Stomach (tissue), 9 donors: Measurements from ENCODE around the gene ACVR1. TPM values are rescaled to one million over a fixed set of nuclear protein-coding genes. Genes with fewer than 3 reads are reported as not detected.

Experiments used
- DNase-seq, 2 donors: peaks; one replicate each; pipeline versions ENCODE4 v3.0.0 to v3.0.0-alpha.2; 2013 to 2019
- H3K27ac ChIP-seq, 5 donors: fragments of 200-600 bp in 4 of 5; sonication (generic) in 4 of 5; one replicate each; pipeline ENCODE4 v1.5.1; 2013 to 2019; ENCODE audit warnings: mild to moderate bottlenecking in 1 of 5, moderate library complexity in 1 of 5
- H3K27me3 ChIP-seq, 3 donors: fragments of 200-600 bp; sonication (generic); one replicate each; pipeline ENCODE4 v1.5.1; 2017 to 2019; ENCODE audit warnings: mixed run types in 1 of 3
- H3K36me3 ChIP-seq, 4 donors: fragments of 200-600 bp; sonication (generic); 1 replicate in 3 of 4; 2 replicates in 1 of 4; pipeline ENCODE4 v1.5.1; 2016 to 2019
- H3K4me1 ChIP-seq, 4 donors: fragments of 200-600 bp; sonication (generic); one replicate each; pipeline ENCODE4 v1.5.1; 2016 to 2019
- H3K4me3 ChIP-seq, 4 donors: fragments of 200-600 bp; sonication (generic) in 3 of 4; one replicate each; pipeline ENCODE4 v1.5.1; 2016 to 2019; ENCODE audit warnings: mild to moderate bottlenecking in 1 of 4
- H3K9me3 ChIP-seq, 4 donors: fragments of 200-600 bp; sonication (generic); one replicate each; pipeline ENCODE4 v1.5.1; 2016 to 2019
- CTCF ChIP-seq, 7 experiments: fragments of 450-650 bp in 4 of 7; fragments of 200-600 bp in 3 of 7; sonication (generic) in 3 of 7; IDR thresholded peaks; one replicate each; pipeline ENCODE4 v1.5.1; 2016 to 2019; ENCODE audit warnings: antibody characterized with exemption in 7 of 7, control low read depth in 2 of 7, mild to moderate bottlenecking in 1 of 7
- EP300 ChIP-seq: sonication (generic); formaldehyde crosslinking; IDR thresholded peaks from one replicate; pipeline ENCODE4 v1.6.1; 2017; ENCODE audit warnings: antibody characterized with exemption
- POLR2A ChIP-seq, 4 donors: fragments of 450-650 bp; IDR thresholded peaks; one replicate each; pipeline ENCODE4 v1.6.1; 2016; ENCODE audit warnings: antibody characterized with exemption in 4 of 4, control low read depth in 2 of 4, mild to moderate bottlenecking in 1 of 4, moderate library complexity in 1 of 4
- POLR2AphosphoS5 ChIP-seq, 3 donors: sonication (generic); formaldehyde crosslinking; IDR thresholded peaks; one replicate each; pipeline ENCODE4 v1.6.1; 2016; ENCODE audit warnings: antibody characterized with exemption in 3 of 3
- WGBS, 5 donors: extraction: QIAGEN DNeasy Blood & Tissue Kit in 3 of 5; methylation state at CpG; one replicate each; pipeline versions ENCODE4 v1.1.5 to v1.1.7; 2013 to 2018; 5-methylcytosine and 5-hydroxymethylcytosine counted together
- intact Hi-C: fragments of 100-400 bp; cut with DNase I; formaldehyde crosslinking; loops from one replicate; pipeline ENCODE4 v1.15.1; 2023; ENCODE audit warnings: low total_unique reads
- polyA plus RNA-seq, 3 donors: library from polyadenylated mRNA; stranded (reverse); fragments of 200-250 nt; gene quantifications; one replicate each; pipeline ENCODE4 v1.2.3, GENCODE V29; 2013
- total RNA-seq, 5 donors: library from RNA; depleted of rRNA; stranded (reverse); fragments of >200 nt; gene quantifications; one replicate each; pipeline versions ENCODE4 v1.1.0 to v1.2.3, GENCODE V29; 2014 to 2016
- donor health status: healthy with polysubstance abuse.
- donor health status: Bipolar disorder and iron deficiency.
- donor health status: healthy.

Gene ACVR1
- total and polyA plus RNA-seq, 8 donors: 2.3 to 32.1 (median 5.6) TPM

- no peak for TF ChIP-seq POLR2A (IDR thresholded peaks at IDR 0.05)
- TF ChIP-seq EP300: no peak
- TF ChIP-seq CTCF (IDR thresholded peaks at IDR 0.05): no peak
- H3K36me3 ChIP-seq: peaks cover 0 to 33% (median 21%) of the 10 kb centered on the region in 4 donors
- no peak for DNase-seq
- no peaks in the 10 kb centered on the region for H3K27me3 ChIP-seq
- no peak overlapping the region for H3K4me3 ChIP-seq
- intact Hi-C loops: no loop called here
- no peak overlapping the region for H3K27ac ChIP-seq
- H3K9me3 ChIP-seq: no peaks in the 10 kb centered on the region
- WGBS, 5 donors: 85 to 96% (median 88%) methylated on average over 2 of the region's 2 CpGs
- peaks cover 0 to 6% (median 4%) of the 10 kb centered on the region in 4 donors for H3K4me1 ChIP-seq
Observed at GRCh38 chr2:157743051-157743450, 133.1 kb downstream of the ACVR1 start.

DNA sequence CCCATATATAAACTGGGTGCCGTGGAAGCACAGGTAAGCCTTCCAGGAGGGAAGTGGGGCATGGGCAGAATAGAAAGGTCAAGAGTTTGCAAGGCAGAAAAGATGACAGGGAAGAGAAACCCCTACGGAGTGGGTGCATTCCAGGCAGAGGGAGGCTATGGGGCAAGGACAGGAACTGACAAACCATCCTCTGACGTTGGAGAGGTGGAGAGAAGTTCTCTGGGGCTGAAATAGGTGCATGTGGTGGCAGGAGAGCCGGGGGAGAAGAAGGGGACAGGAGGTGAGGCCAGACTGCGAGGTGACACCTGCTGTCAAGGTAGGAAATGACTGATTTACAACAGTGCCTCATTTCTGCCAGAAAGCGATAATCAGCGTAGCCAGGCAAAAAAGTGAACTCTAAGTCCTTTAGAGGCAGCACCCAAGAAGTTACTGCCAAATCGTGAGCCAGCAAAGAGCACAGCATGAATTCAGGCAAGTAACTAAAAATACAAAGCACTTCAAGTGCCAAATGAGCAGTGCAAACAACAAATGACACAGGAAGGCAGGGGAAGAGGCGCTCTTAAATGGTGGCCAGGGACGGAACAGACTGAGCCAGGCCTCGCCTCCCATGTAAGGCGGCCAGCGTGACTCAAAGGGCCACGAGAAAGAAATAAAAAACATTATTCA lies 134.2 kb downstream of the ACVR1 start:
- WGBS, 5 donors: 89 to 97% (median 94%) methylated on average over 14 of the region's 14 CpGs
- Histone ChIP-seq H3K27ac (no peak overlapping the region), H3K9me3 (no peaks in the 10 kb centered on the region), H3K36me3 (peaks cover 3 to 44% (median 32%) of the 10 kb centered on the region in 4 donors), H3K4me3 (no peak overlapping the region), H3K4me1 (no peaks in the 10 kb centered on the region), H3K27me3 (no peaks in the 10 kb centered on the region)
- intact Hi-C loops: no loop called here
- TF ChIP-seq EP300 (no peak), POLR2AphosphoS5 (IDR thresholded peaks at IDR 0.05) (no peak), CTCF (IDR thresholded peaks at IDR 0.05) (no peak), POLR2A (IDR thresholded peaks at IDR 0.05) (no peak)
- DNase-seq: no peak

GRCh38 chr2:157737656-157738055 lies 138.5 kb downstream of the ACVR1 start:
- H3K4me1 ChIP-seq: no peaks in the 10 kb centered on the region
- 78 to 94% (median 89%) methylated on average over 2 of the region's 2 CpGs for WGBS, 5 donors
- no peak for DNase-seq
- no peak overlapping the region for H3K27ac ChIP-seq
- no peaks in the 10 kb centered on the region for H3K9me3 ChIP-seq
- H3K36me3 ChIP-seq: peaks cover 13 to 74% (median 66%) of the 10 kb centered on the region in 4 donors
- H3K4me3 ChIP-seq: no peak overlapping the region
- TF ChIP-seq CTCF (IDR thresholded peaks at IDR 0.05) (no peak), POLR2A (IDR thresholded peaks at IDR 0.05) (no peak)
- no peaks in the 10 kb centered on the region for H3K27me3 ChIP-seq
- intact Hi-C loops: no loop called here

DNA sequence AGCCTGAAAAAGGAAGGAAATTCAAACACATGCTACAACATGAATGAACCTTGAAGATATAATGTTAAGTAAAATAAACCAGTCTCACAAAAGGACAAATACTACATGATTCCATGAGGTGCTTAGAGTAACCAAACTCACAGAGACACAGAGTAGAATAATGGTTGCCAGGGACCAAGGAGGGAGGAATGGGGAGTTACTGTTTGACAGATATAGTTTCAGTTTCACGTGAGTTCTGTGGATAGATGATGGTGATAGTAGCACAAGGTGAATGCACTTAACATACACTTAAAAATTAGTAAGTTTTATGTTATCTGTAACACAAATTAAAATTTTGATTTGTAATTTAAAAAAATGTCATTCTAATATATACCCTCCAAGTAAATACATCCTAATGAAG lies 140.6 kb downstream of the ACVR1 start:
- no peak for DNase-seq
- Histone ChIP-seq H3K27me3 (no peaks in the 10 kb centered on the region), H3K4me1 (no peaks in the 10 kb centered on the region), H3K27ac (no peak overlapping the region), H3K4me3 (no peak overlapping the region), H3K36me3 (peaks cover 13 to 78% (median 72%) of the 10 kb centered on the region in 4 donors), H3K9me3 (peaks cover 0 to 7% (median under 1%) of the 10 kb centered on the region in 4 donors)
- 78 to 88% (median 84%) methylated on average over 1 of the region's 1 CpG for WGBS, 5 donors
- TF ChIP-seq CTCF (IDR thresholded peaks at IDR 0.05) (no peak), POLR2A (IDR thresholded peaks at IDR 0.05) (no peak), EP300 (no peak), POLR2AphosphoS5 (IDR thresholded peaks at IDR 0.05) (no peak)
- intact Hi-C loops: no loop called here
